Measurements from ENCODE around the gene TTC3.

DNA sequence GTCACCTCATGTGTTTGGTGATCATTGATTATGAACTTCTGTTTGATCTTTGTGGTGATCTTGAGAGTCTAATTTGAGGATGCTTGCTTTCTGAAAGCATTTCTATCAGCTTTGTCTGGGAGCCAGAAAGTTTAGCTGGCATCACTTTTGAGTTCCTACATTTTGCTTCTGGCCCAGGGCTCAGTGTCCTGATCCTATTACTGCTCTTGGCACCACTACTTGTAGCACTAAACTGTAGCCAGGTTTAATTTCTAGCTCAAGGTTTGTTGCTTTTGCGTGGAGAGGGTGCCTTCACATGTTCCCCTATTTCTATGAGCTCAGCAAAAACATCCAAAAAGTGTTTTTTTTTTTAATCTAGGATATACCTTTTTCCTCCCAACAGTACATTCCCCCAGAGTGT, 9.3 kb downstream of the TTC3 start:
- TF ChIP-seq, protein P1, sequence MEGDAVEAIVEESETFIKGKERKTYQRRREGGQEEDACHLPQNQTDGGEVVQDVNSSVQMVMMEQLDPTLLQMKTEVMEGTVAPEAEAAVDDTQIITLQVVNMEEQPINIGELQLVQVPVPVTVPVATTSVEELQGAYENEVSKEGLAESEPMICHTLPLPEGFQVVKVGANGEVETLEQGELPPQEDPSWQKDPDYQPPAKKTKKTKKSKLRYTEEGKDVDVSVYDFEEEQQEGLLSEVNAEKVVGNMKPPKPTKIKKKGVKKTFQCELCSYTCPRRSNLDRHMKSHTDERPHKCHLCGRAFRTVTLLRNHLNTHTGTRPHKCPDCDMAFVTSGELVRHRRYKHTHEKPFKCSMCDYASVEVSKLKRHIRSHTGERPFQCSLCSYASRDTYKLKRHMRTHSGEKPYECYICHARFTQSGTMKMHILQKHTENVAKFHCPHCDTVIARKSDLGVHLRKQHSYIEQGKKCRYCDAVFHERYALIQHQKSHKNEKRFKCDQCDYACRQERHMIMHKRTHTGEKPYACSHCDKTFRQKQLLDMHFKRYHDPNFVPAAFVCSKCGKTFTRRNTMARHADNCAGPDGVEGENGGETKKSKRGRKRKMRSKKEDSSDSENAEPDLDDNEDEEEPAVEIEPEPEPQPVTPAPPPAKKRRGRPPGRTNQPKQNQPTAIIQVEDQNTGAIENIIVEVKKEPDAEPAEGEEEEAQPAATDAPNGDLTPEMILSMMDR (IDR thresholded peaks at IDR 0.05): no peak
- no peak for TF ChIP-seq POLR2A (IDR thresholded peaks at IDR 0.05)

Data from right lobe of liver (tissue), 4 donors.